ENCODE measurements around the gene SYT17.

Gene SYT17

DNA sequence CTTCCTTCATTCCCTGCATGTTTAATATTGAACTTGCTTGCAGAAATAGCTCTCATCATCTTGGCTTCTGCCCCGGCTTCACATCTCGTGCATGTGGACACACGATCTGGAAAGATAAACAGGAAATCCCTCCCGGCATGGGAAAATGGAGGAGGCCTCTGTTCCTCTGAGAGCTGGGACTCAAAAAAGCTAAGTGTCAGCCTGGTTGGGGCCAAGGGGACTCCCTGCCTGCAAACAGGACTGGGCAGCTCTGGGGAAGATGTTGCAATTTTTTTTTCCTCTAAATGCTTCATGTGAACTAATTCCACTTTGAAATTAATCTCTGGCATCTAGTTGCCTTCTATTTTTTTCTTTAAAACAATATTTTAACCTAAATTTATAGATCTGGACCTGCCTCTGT lies 29.4 kb upstream of the SYT17 start:
- DNase-seq (ENCODE audit: low read depth in 2 of 2) = peak; percentile 64 to 69
- H3K4me3 ChIP-seq (replicated peaks in 1 of 2; ENCODE audit: low read depth in 2 of 2, low read length in 2 of 2) = no peak overlapping the region
- TF ChIP-seq, protein P1, sequence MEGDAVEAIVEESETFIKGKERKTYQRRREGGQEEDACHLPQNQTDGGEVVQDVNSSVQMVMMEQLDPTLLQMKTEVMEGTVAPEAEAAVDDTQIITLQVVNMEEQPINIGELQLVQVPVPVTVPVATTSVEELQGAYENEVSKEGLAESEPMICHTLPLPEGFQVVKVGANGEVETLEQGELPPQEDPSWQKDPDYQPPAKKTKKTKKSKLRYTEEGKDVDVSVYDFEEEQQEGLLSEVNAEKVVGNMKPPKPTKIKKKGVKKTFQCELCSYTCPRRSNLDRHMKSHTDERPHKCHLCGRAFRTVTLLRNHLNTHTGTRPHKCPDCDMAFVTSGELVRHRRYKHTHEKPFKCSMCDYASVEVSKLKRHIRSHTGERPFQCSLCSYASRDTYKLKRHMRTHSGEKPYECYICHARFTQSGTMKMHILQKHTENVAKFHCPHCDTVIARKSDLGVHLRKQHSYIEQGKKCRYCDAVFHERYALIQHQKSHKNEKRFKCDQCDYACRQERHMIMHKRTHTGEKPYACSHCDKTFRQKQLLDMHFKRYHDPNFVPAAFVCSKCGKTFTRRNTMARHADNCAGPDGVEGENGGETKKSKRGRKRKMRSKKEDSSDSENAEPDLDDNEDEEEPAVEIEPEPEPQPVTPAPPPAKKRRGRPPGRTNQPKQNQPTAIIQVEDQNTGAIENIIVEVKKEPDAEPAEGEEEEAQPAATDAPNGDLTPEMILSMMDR (IDR thresholded peaks at IDR 0.05; ENCODE audit: low read depth, low read length) = no peak

DNA sequence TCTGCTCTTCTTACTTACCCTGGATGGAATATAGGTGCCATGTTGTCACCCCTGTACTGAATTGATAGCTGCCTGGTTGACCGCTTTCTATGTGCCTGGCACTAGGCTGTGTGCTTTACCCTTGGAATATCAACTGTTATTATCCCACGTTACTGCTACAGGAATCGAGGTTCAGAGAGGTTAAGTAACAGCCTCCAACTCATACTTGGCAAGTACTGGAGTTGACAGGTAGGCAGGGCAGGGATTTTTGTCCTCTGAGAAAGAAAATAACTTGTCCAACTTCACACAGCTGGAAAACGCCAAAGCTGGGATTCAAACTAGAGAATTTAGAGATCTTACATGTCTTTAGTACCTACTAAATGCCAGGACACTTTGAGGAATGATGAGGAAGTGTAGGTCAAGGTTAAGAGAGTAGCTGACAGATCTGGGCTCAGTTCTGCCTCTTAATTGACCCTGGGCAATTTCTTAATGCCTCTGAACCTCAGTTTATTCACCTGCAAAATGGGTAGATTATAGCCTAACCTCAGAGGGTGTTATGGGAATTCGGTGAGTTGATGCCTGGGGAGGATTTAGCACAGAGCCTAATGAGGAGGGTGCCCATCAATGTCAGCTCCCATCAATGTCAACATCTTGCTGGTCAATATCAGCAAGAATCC lies 28.5 kb upstream of the SYT17 start:
- no peak for DNase-seq (ENCODE audit: low read depth in 2 of 2)
- TF ChIP-seq, protein P1 (IDR thresholded peaks at IDR 0.05; ENCODE audit: low read depth, low read length) = no peak

DNA sequence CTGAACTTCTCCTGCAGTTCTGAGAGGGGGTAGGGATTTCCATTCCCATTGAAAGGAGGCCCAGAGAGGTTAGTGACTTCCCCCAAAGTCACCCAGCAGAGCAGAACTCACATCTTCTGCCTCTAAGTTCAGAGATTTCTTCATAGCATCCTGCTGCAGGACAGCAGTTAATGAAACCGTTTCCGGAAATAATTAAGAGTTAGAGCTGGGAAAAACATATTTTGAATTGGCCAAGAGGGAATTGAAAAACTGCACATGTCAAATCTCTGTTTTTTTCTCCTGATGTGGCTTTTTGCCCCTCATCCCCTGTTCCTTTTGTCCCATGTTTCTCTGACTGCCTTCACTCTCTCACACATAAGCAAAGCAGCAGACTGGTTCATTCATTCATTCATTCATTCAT lies 27.6 kb upstream of the SYT17 start:
- no peak for DNase-seq (ENCODE audit: low read depth in 2 of 2)
- TF ChIP-seq, protein P1 (IDR thresholded peaks at IDR 0.05; ENCODE audit: low read depth, low read length) = no peak
- H3K4me3 ChIP-seq (replicated peaks in 1 of 2; ENCODE audit: low read depth in 2 of 2, low read length in 2 of 2) = no peak overlapping the region

More for the DNA sequence above, 28.5 kb upstream of the SYT17 start:
- H3K4me3 ChIP-seq (replicated peaks in 1 of 2; ENCODE audit: low read depth in 2 of 2, low read length in 2 of 2) = no peak overlapping the region

DNA sequence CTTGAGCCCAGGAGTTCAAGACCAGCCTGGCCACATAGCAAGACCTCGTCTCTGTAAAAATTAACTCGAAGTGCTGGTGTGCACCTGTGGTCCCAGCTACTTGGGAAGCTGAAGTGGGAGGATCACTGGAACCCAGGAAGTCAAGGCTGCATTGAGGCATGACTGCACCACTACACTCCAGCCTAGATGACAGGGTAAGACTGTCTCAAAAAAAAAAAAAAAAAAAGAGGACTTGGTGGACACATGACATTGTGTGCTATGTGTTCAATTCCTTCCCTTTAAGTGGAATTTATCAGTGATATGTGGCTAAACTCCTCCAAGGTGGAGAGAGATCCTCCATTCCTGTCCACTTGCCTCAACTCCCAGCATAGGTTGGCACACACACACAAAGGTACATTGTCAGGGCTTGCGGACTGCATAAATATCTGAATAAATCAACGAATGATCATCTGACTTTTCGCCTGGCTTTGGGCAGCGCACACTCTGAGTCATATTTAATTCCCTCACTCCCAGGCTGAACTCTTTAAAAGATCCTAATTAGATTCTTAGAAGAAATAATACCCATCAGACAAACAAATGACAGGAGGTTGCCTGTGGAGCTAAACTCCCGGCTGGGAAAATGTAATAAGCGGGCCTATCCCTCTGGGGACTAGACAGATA lies 25.0 kb upstream of the SYT17 start:
- no peak for DNase-seq (ENCODE audit: low read depth in 2 of 2)
- TF ChIP-seq, protein P1 (IDR thresholded peaks at IDR 0.05; ENCODE audit: low read depth, low read length) = no peak
- no peak overlapping the region for H3K4me3 ChIP-seq (replicated peaks in 1 of 2; ENCODE audit: low read depth in 2 of 2, low read length in 2 of 2)

DNA sequence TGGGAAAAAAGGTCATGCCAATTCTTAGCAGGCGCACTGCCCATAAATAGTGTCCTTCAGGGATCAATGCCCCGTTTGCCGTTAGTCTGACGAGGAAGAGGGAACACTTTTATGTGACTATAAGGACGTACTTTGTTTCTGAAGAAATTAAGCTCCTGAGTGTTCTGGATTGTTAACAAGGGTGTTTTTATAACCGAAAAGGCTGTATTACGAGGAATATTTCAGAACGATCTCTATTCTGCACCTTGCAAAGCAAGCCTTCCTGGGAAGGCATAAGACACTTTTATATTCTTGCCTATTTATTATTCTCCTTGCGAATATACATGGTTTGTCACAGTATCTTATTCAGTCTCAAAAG lies 24.5 kb upstream of the SYT17 start:
- no peak for DNase-seq (ENCODE audit: low read depth in 2 of 2)

DNA sequence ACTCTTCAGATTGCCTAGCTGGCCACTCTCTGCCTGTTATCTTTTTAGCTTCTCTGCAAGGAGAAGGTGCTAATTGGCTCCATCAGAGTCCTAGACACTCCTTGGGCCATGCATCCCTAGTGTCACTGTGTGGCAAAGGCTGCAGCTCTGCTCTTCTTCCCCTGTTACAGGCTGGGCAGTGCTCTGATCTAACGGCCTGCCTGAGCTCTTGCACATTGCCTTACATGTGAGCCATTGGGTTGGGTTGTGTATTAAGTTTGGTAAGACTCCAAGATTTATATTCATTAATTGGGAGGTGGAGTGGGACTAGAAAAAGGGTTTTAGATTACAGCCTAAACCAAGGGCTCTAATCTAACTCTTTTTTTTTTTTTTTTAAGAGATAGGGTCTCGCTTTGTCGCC lies 23.0 kb upstream of the SYT17 start:
- TF ChIP-seq, protein P1 (IDR thresholded peaks at IDR 0.05; ENCODE audit: low read depth, low read length) = no peak
- no peak overlapping the region for H3K4me3 ChIP-seq (replicated peaks in 1 of 2; ENCODE audit: low read depth in 2 of 2, low read length in 2 of 2)
- no peak for DNase-seq (ENCODE audit: low read depth in 2 of 2)

More for the DNA sequence above, 24.5 kb upstream of the SYT17 start:
- no peak overlapping the region for H3K4me3 ChIP-seq (replicated peaks in 1 of 2; ENCODE audit: low read depth in 2 of 2, low read length in 2 of 2)
- TF ChIP-seq, protein P1 (IDR thresholded peaks at IDR 0.05; ENCODE audit: low read depth, low read length) = no peak
